ENCODE results near the gene TMEM255B. TPM values are rescaled to one million over a fixed set of nuclear protein-coding genes. Genes with fewer than 3 reads are reported as not detected.

The TMEM255B gene
- total and polyA plus RNA-seq, 2 of the 4 experiments (the other 2 are of a cell fraction), result 0.36 to 0.94 TPM

DNA sequence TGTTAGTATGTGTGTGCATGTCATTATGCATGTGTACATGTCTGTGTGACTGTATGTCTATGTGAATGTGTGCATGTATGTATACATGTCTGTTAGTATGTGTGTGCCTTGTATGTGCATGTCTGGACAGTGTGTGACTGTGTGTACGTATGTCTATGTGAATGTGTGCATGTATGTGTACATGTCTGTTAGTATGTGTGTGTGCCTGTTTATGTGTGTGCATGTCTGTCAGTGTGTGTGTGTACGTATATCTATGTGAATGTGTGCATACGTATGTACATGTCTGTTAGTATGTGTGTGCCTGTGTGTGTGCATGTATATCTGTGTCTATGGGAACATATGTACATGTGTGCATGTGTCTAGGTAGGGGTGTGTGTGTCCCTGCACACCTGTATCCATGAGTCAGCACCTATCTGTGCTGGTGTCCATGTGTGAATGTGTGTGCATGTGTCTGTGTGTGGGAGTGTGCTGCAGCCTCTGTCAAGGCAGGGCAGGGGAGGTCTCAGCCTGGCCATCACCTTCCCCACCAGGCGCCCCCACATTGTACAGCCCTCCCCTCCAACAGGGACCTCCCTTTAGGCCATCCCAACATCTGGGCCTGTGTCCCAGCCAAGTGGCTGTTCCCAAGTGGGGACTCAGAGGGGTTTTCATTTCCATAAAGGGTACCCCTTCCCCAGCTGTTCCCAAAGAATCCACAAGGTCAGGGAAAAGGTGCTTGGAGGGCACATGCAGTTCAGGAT, 100.5 kb downstream of the TMEM255B start:
- ATAC-seq (ENCODE audit: low read depth) (no peak), DNase-seq (no peak)
- intact Hi-C loops (cut with micrococcal nuclease) (loop anchor here (5.0 kb wide), 2 partner anchors 88 to 368 kb away; no protein-coding TSS in a partner anchor), in situ Hi-C loops (cut with MboI; ENCODE audit: low sequenced_read_pairs) (no loop called here), dilution Hi-C loops (cut with HindIII; ENCODE audit: low sequenced_read_pairs, unreplicated experiment) (no loop called here)
- no peak overlapping the region; the same call in 1 of the 2 replicates for H3K18ac ChIP-seq (ENCODE audit: low read depth, low read length)
- H3K9ac ChIP-seq (ENCODE audit: low read depth, low read length), result no peak overlapping the region
- H3K56ac ChIP-seq (ENCODE audit: extremely low read depth, insufficient read depth, low read length), result no peak overlapping the region
- H2AK9ac ChIP-seq (replicated peaks; ENCODE audit: low read depth, low read length, poor library complexity), result peak overlapping the region; percentile 47
- peak overlapping the region; percentile 39 for H3K23ac ChIP-seq (ENCODE audit: low read depth, low read length)
- no peak for TF ChIP-seq NFE2L2 (IDR thresholded peaks at IDR 0.05; ENCODE audit: low read depth, low read length)
- TF ChIP-seq POLR2A (IDR thresholded peaks at IDR 0.05; ENCODE audit: low read depth, low read length), result no peak
- peak; percentile 23 for TF ChIP-seq MAFK (IDR thresholded peaks at IDR 0.05; ENCODE audit: low read depth, low read length)
- TF ChIP-seq, protein P1, sequence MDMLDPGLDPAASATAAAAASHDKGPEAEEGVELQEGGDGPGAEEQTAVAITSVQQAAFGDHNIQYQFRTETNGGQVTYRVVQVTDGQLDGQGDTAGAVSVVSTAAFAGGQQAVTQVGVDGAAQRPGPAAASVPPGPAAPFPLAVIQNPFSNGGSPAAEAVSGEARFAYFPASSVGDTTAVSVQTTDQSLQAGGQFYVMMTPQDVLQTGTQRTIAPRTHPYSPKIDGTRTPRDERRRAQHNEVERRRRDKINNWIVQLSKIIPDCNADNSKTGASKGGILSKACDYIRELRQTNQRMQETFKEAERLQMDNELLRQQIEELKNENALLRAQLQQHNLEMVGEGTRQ (IDR thresholded peaks at IDR 0.05; ENCODE audit: low read depth, low read length), result no peak
- TF ChIP-seq MAZ (IDR thresholded peaks at IDR 0.05; ENCODE audit: borderline replicate concordance, low read depth, low read length), result no peak
- no peak for TF ChIP-seq FOS (IDR thresholded peaks at IDR 0.05; ENCODE audit: low read depth, low read length)
- no peaks in the 10 kb centered on the region for H3K9me3 ChIP-seq (ENCODE audit: control insufficient read depth, insufficient read depth, low read length)
- peaks cover 38% of the 10 kb centered on the region for H3K9me1 ChIP-seq (ENCODE audit: insufficient read depth, low read length)
- ChIA-PET CTCF (no interaction called here), POLR2A (ENCODE audit: unreplicated experiment) (no interaction called here)
- 0 out of 2 replicates have a peak overlapping the region, but pooled peaks have one; percentile 30 for H2BK120ac ChIP-seq (ENCODE audit: low read depth, low read length)
- H4K20me1 ChIP-seq (ENCODE audit: insufficient read depth, low read length), result peaks cover 82% of the 10 kb centered on the region
- H3K4me1 ChIP-seq (ENCODE audit: control insufficient read depth, insufficient read depth, low read length), result peaks cover 48% of the 10 kb centered on the region
- 100% methylated on average over 3 of the region's 4 CpGs; no CpG with 5 or more reads in 1 of the 2 experiments for WGBS, 2 experiments (ENCODE audit: extremely low coverage in 2 of 2, insufficient read length in 1 of 2)
- H4K5ac ChIP-seq (ENCODE audit: low read depth, low read length), result no peak overlapping the region
- peaks cover 32% of the 10 kb centered on the region for H3K36me3 ChIP-seq (ENCODE audit: control insufficient read depth, insufficient read depth, low read length)
- peak overlapping the region; percentile 29; the same call in 1 of the 2 replicates for H2AK5ac ChIP-seq (ENCODE audit: low read depth, low read length)
- no peak overlapping the region for H3K4me3 ChIP-seq (ENCODE audit: insufficient read depth, low read depth, low read length)
- peak overlapping the region; percentile 100 for H2BK5ac ChIP-seq (ENCODE audit: low read depth, low read length, poor library complexity, severe bottlenecking)
- no peaks in the 10 kb centered on the region for H3K27me3 ChIP-seq (ENCODE audit: control insufficient read depth, insufficient read depth, low read length)
- H3K79me1 ChIP-seq (ENCODE audit: low read depth in 1 of 2, low read length in 2 of 2), result peaks cover 7 to 67% of the 10 kb centered on the region in 2 experiments
- H3K4me2 ChIP-seq (ENCODE audit: low read depth, low read length), result peak overlapping the region; percentile 83
- H2BK15ac ChIP-seq (ENCODE audit: low read depth, low read length), result no peak overlapping the region; the same call in 2 of the 3 replicates
- H3K4ac ChIP-seq (ENCODE audit: low read depth, low read length), result peak overlapping the region; percentile 89
- peak overlapping the region; percentile 28 to 83; a peak in 1 of 4 replicates for H4K8ac ChIP-seq (ENCODE audit: low read depth in 2 of 2, low read length in 2 of 2)
- H2BK20ac ChIP-seq (ENCODE audit: low read depth, low read length), result no peak overlapping the region
- peak overlapping the region; percentile 97; the same call in 1 of the 2 replicates for H3K27ac ChIP-seq (ENCODE audit: insufficient read depth, low read length)
- peak overlapping the region; percentile 73; the same call in 1 of the 2 replicates for H3K14ac ChIP-seq (replicated peaks; ENCODE audit: low read depth, low read length)
- no TSS peak for BruUV-seq (replicated peaks)
- H4K91ac ChIP-seq (ENCODE audit: insufficient read depth, low read depth, low read length), result no peak overlapping the region
- no peak overlapping the region for H2AFZ ChIP-seq (replicated peaks; ENCODE audit: low read length, poor library complexity)

Measured in IMR-90 (cell line).